ENCODE results near the gene ETV6. TPM values are rescaled to one million over a fixed set of nuclear protein-coding genes. Genes with fewer than 3 reads are reported as not detected.
A peak's percentile ranks its signal among the peaks of the same experiment; 100 is the strongest.

The ETV6 gene
- total RNA-seq, 2 experiments from 2014 or later: 17.1 to 19.3 TPM

DNA sequence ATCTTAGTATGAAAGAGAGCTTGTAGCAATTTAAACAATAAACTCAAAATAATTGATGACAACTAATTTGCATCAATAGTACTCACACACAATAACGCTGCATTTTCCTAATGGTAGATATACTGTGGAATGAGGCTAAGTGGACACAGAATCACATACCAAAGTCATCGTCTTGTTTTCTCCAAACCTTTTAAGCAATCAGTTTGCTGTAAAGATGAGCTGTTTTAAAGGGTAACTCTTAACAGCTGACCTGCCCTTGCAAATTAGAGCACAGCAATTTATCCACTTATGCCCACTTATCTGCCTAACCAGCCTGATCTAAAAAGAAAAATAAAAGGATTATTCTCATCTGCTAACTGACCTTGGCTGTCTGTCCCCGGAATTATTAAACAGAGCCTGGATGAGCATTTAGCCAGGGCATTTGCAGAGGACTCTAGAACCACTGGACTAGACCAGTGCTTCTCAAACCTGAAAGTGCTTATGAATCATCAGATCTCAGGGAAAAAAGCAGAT, 247.0 kb downstream of the ETV6 start:
- peak overlapping the region; percentile 44; the same call in 1 of the 2 replicates for H2AFZ ChIP-seq (ENCODE audit: low read length)
- intact Hi-C loops (cut with micrococcal nuclease; ENCODE audit: unreplicated experiment): loop anchor here (5.0 kb wide), 1 partner anchor 111 kb away; no protein-coding TSS in a partner anchor
- peak overlapping the region; percentile 74 for H3K4me2 ChIP-seq (ENCODE audit: low read length)
- no peaks in the 10 kb centered on the region for H3K9me3 ChIP-seq (ENCODE audit: low read length)
- H3K4me3 ChIP-seq (ENCODE audit: low read depth, low read length, poor library complexity, severe bottlenecking): peak overlapping the region; percentile 37
- H3K9me2 ChIP-seq (ENCODE audit: insufficient read depth, low read length): no peaks in the 10 kb centered on the region
- H3K36me3 ChIP-seq (ENCODE audit: insufficient read depth, low read length): peaks cover 5% of the 10 kb centered on the region; the same call in 1 of the 2 replicates
- DNase-seq (ENCODE audit: low spot score): no peak
- ChIA-PET POLR2A (interaction anchor here (0.5 to 1.5 kb wide), 7 partner anchors 23 to 829 kb away, joined by 3 to 6 read pairs (median 3); no protein-coding TSS in a partner anchor), CTCF (ENCODE audit: unreplicated experiment) (no interaction called here)
- peak overlapping the region; percentile 98 for H3K27ac ChIP-seq (ENCODE audit: low read depth, low read length, poor library complexity, severe bottlenecking)
- no peaks in the 10 kb centered on the region for H3K79me2 ChIP-seq (ENCODE audit: insufficient read depth, low read depth, low read length)
- H3K4me1 ChIP-seq (ENCODE audit: insufficient read depth, low read length, poor library complexity, severe bottlenecking): peaks cover 66% of the 10 kb centered on the region
- TF ChIP-seq, protein P1, sequence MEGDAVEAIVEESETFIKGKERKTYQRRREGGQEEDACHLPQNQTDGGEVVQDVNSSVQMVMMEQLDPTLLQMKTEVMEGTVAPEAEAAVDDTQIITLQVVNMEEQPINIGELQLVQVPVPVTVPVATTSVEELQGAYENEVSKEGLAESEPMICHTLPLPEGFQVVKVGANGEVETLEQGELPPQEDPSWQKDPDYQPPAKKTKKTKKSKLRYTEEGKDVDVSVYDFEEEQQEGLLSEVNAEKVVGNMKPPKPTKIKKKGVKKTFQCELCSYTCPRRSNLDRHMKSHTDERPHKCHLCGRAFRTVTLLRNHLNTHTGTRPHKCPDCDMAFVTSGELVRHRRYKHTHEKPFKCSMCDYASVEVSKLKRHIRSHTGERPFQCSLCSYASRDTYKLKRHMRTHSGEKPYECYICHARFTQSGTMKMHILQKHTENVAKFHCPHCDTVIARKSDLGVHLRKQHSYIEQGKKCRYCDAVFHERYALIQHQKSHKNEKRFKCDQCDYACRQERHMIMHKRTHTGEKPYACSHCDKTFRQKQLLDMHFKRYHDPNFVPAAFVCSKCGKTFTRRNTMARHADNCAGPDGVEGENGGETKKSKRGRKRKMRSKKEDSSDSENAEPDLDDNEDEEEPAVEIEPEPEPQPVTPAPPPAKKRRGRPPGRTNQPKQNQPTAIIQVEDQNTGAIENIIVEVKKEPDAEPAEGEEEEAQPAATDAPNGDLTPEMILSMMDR (conservative IDR thresholded peaks at IDR 0.05; ENCODE audit: low read length): no peak
- TF ChIP-seq EZH2phosphoT487 (IDR thresholded peaks at IDR 0.05; ENCODE audit: borderline replicate concordance, low read depth, low read length): no peak
- H4K20me1 ChIP-seq (ENCODE audit: insufficient read depth, low read length): no peaks in the 10 kb centered on the region
- BruUV-seq (replicated peaks): no TSS peak

DNA sequence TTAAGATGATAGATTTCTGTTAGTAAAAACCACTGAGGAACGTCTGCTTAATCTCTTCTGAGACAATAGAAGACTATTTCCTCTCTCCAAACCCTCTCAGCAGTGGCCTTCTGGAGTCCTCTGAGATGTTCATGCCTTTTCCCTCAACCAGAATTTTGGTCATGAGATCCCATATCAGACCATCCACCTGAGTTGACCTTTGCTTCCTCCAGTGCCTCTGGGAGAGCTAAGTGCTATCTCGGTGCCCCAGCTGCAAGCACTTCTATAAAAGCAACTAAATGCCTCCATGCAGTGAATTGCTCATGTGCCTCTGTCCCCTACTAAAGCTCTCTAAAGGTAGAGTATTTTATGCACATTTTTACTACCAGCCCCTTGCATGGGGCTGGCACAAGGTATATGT, 248.4 kb downstream of the ETV6 start:
- no peaks in the 10 kb centered on the region for H3K9me2 ChIP-seq (ENCODE audit: insufficient read depth, low read length)
- no peak overlapping the region for H3K4me3 ChIP-seq (ENCODE audit: low read depth, low read length, poor library complexity, severe bottlenecking)
- no peaks in the 10 kb centered on the region for H3K79me2 ChIP-seq (ENCODE audit: insufficient read depth, low read depth, low read length)
- no peaks in the 10 kb centered on the region for H3K36me3 ChIP-seq (ENCODE audit: insufficient read depth, low read length)
- H3K9me3 ChIP-seq (ENCODE audit: low read length): no peaks in the 10 kb centered on the region
- intact Hi-C loops (cut with micrococcal nuclease; ENCODE audit: unreplicated experiment): loop anchor here (5.0 kb wide), 1 partner anchor 109 kb away; no protein-coding TSS in a partner anchor
- ChIA-PET CTCF (ENCODE audit: unreplicated experiment) (no interaction called here), POLR2A (no interaction called here)
- 0 out of 2 replicates have a peak overlapping the region, but pooled peaks have one; percentile 2 for H3K4me2 ChIP-seq (ENCODE audit: low read length)
- H2AFZ ChIP-seq (ENCODE audit: low read length): no peak overlapping the region; the same call in 1 of the 2 replicates
- H3K4me1 ChIP-seq (ENCODE audit: insufficient read depth, low read length, poor library complexity, severe bottlenecking): peaks cover 51% of the 10 kb centered on the region
- peak; percentile 22 for DNase-seq (ENCODE audit: low spot score)
- BruUV-seq (replicated peaks): no TSS peak
- H4K20me1 ChIP-seq (ENCODE audit: insufficient read depth, low read length): no peaks in the 10 kb centered on the region
- TF ChIP-seq, protein P1 (conservative IDR thresholded peaks at IDR 0.05; ENCODE audit: low read length): no peak
- no peak for TF ChIP-seq EZH2phosphoT487 (IDR thresholded peaks at IDR 0.05; ENCODE audit: borderline replicate concordance, low read depth, low read length)
- no peak overlapping the region for H3K27ac ChIP-seq (ENCODE audit: low read depth, low read length, poor library complexity, severe bottlenecking)
